ENCODE data around the gene RNF144B. TPM values are rescaled to one million over a fixed set of nuclear protein-coding genes. Genes with fewer than 3 reads are reported as not detected.
"Not testable (repeated sequence)": the region's sequence is repeated elsewhere in the genome, so short reads cannot be mapped to it uniquely, and the experiment has no call there.

Gene RNF144B
- total and polyA plus RNA-seq, 2 experiments from 2014 or later, result 4.2 to 9.0 TPM

DNA sequence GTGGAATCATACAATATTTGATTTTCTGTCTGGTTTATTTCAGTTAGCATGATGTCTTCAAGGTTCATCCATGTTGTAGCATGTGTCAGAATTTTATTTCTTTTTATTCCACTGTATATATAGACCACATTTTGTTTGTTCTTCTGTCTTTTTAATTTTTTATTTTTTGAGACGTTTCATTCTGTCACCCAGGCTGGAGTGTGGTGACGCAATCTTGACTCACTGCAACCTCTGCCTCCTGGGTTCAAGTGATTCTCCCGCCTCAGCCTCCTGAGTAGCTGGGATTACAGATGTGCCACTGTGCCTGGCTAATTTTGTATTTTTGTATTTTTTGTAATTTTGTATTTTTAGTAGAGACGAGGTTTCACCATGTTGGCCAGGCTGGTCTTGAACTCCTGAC, 11.1 kb downstream of the RNF144B start:
- H3K4me2 ChIP-seq; H3F3A ChIP-seq (replicated peaks; ENCODE audit: low read depth); H3K9me2 ChIP-seq (ENCODE audit: insufficient read depth); H4K20me1 ChIP-seq (replicated peaks; ENCODE audit: insufficient read depth); DNase-seq (ENCODE audit: low spot score); H3K27ac Mint-ChIP-seq; H3K36me3 ChIP-seq (ENCODE audit: insufficient read depth); ATAC-seq; H3K4me3 Mint-ChIP-seq; H3K27me3 Mint-ChIP-seq (ENCODE audit: insufficient read depth, low read depth, poor library complexity); H3K36me3 Mint-ChIP-seq (ENCODE audit: low read depth); H3K27me3 ChIP-seq (ENCODE audit: insufficient read depth); H3K4me3 ChIP-seq; H3K9me3 Mint-ChIP-seq; H3K27ac ChIP-seq (ENCODE audit: low read depth); H2AFZ ChIP-seq: not testable (repeated sequence)
- Histone ChIP-seq H3K79me2 (replicated peaks; ENCODE audit: insufficient read depth) (peaks cover 24% of the 10 kb centered on the region), H3K4me1 (ENCODE audit: insufficient read depth) (peaks cover 33% of the 10 kb centered on the region)
- H3K4me1 Mint-ChIP-seq, result peaks cover 39% of the 10 kb centered on the region

DNA sequence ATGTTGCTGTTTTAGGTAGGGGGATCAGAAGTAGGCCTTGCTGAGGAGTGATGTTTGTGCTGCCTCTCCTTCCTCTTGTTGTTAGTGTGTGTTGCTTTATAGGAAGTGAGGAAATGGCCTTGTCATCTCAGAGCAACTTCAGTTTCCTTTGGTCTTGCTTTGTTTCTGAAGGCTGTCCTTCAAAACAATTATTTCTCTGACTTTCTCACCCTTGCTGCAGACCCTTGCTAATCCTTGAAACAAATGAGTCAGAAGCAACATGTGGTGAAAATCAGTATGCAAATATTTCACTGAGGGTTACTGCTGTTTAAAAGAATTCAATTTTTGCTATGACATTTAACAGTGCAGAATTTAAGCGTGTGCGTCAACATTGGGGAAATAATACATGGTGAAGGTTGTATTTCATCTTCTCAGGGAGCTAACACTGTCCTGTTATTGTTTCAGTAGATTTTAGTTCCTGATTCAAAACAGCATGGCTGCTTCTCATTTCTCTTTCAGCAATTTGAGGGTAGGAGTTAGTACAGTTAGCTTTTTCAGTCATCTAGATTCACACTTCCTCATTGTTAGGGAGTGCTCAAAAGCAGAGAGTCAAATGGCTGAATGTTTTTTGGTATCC, 13.8 kb downstream of the RNF144B start:
- ATAC-seq (no peak), DNase-seq (ENCODE audit: low spot score) (no peak)
- Histone ChIP-seq H3F3A (replicated peaks; ENCODE audit: low read depth) (no peaks in the 10 kb centered on the region), H2AFZ (no peak overlapping the region), H3K79me2 (replicated peaks; ENCODE audit: insufficient read depth) (peaks cover 18% of the 10 kb centered on the region), H3K4me3 (no peak overlapping the region), H4K20me1 (replicated peaks; ENCODE audit: insufficient read depth) (no peaks in the 10 kb centered on the region), H3K36me3 (ENCODE audit: insufficient read depth) (no peaks in the 10 kb centered on the region; the same call in 1 of the 2 replicates), H3K9me2 (ENCODE audit: insufficient read depth) (peaks cover 5% of the 10 kb centered on the region; the same call in 1 of the 2 replicates), H3K27me3 (ENCODE audit: insufficient read depth) (no peaks in the 10 kb centered on the region), H3K4me2 (no peak overlapping the region), H3K4me1 (ENCODE audit: insufficient read depth) (peaks cover 16% of the 10 kb centered on the region), H3K27ac (ENCODE audit: low read depth) (no peak overlapping the region)
- Mint-ChIP-seq H3K4me1 (peaks cover 23% of the 10 kb centered on the region), H3K27me3 (ENCODE audit: insufficient read depth, low read depth, poor library complexity) (no peaks in the 10 kb centered on the region), H3K27ac (peak overlapping the region; percentile 69), H3K36me3 (ENCODE audit: low read depth) (peaks cover 6% of the 10 kb centered on the region; the same call in 2 of the 3 replicates), H3K9me3 (no peaks in the 10 kb centered on the region), H3K4me3 (no peak overlapping the region)
- TF ChIP-seq EZH2 (IDR thresholded peaks at IDR 0.05; ENCODE audit: low read depth, unreplicated experiment) (no peak), ZNF331 (CRISPR knock-in tag; IDR thresholded peaks at IDR 0.05; ENCODE audit: low read depth) (no peak), JUNB (IDR thresholded peaks at IDR 0.05; ENCODE audit: unreplicated experiment) (no peak), EZH2phosphoT487 (IDR thresholded peaks at IDR 0.05; ENCODE audit: unreplicated experiment) (no peak), POLR2AphosphoS5 (IDR thresholded peaks at IDR 0.05; ENCODE audit: low read depth) (no peak)
- TF ChIP-seq, protein P1, sequence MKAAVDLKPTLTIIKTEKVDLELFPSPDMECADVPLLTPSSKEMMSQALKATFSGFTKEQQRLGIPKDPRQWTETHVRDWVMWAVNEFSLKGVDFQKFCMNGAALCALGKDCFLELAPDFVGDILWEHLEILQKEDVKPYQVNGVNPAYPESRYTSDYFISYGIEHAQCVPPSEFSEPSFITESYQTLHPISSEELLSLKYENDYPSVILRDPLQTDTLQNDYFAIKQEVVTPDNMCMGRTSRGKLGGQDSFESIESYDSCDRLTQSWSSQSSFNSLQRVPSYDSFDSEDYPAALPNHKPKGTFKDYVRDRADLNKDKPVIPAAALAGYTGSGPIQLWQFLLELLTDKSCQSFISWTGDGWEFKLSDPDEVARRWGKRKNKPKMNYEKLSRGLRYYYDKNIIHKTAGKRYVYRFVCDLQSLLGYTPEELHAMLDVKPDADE (IDR thresholded peaks at IDR 0.05), result no peak
- TF ChIP-seq, protein P2, sequence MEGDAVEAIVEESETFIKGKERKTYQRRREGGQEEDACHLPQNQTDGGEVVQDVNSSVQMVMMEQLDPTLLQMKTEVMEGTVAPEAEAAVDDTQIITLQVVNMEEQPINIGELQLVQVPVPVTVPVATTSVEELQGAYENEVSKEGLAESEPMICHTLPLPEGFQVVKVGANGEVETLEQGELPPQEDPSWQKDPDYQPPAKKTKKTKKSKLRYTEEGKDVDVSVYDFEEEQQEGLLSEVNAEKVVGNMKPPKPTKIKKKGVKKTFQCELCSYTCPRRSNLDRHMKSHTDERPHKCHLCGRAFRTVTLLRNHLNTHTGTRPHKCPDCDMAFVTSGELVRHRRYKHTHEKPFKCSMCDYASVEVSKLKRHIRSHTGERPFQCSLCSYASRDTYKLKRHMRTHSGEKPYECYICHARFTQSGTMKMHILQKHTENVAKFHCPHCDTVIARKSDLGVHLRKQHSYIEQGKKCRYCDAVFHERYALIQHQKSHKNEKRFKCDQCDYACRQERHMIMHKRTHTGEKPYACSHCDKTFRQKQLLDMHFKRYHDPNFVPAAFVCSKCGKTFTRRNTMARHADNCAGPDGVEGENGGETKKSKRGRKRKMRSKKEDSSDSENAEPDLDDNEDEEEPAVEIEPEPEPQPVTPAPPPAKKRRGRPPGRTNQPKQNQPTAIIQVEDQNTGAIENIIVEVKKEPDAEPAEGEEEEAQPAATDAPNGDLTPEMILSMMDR (conservative IDR thresholded peaks at IDR 0.05; ENCODE audit: low read depth in 2 of 2), result no peak
- TF ChIP-seq, protein P3, sequence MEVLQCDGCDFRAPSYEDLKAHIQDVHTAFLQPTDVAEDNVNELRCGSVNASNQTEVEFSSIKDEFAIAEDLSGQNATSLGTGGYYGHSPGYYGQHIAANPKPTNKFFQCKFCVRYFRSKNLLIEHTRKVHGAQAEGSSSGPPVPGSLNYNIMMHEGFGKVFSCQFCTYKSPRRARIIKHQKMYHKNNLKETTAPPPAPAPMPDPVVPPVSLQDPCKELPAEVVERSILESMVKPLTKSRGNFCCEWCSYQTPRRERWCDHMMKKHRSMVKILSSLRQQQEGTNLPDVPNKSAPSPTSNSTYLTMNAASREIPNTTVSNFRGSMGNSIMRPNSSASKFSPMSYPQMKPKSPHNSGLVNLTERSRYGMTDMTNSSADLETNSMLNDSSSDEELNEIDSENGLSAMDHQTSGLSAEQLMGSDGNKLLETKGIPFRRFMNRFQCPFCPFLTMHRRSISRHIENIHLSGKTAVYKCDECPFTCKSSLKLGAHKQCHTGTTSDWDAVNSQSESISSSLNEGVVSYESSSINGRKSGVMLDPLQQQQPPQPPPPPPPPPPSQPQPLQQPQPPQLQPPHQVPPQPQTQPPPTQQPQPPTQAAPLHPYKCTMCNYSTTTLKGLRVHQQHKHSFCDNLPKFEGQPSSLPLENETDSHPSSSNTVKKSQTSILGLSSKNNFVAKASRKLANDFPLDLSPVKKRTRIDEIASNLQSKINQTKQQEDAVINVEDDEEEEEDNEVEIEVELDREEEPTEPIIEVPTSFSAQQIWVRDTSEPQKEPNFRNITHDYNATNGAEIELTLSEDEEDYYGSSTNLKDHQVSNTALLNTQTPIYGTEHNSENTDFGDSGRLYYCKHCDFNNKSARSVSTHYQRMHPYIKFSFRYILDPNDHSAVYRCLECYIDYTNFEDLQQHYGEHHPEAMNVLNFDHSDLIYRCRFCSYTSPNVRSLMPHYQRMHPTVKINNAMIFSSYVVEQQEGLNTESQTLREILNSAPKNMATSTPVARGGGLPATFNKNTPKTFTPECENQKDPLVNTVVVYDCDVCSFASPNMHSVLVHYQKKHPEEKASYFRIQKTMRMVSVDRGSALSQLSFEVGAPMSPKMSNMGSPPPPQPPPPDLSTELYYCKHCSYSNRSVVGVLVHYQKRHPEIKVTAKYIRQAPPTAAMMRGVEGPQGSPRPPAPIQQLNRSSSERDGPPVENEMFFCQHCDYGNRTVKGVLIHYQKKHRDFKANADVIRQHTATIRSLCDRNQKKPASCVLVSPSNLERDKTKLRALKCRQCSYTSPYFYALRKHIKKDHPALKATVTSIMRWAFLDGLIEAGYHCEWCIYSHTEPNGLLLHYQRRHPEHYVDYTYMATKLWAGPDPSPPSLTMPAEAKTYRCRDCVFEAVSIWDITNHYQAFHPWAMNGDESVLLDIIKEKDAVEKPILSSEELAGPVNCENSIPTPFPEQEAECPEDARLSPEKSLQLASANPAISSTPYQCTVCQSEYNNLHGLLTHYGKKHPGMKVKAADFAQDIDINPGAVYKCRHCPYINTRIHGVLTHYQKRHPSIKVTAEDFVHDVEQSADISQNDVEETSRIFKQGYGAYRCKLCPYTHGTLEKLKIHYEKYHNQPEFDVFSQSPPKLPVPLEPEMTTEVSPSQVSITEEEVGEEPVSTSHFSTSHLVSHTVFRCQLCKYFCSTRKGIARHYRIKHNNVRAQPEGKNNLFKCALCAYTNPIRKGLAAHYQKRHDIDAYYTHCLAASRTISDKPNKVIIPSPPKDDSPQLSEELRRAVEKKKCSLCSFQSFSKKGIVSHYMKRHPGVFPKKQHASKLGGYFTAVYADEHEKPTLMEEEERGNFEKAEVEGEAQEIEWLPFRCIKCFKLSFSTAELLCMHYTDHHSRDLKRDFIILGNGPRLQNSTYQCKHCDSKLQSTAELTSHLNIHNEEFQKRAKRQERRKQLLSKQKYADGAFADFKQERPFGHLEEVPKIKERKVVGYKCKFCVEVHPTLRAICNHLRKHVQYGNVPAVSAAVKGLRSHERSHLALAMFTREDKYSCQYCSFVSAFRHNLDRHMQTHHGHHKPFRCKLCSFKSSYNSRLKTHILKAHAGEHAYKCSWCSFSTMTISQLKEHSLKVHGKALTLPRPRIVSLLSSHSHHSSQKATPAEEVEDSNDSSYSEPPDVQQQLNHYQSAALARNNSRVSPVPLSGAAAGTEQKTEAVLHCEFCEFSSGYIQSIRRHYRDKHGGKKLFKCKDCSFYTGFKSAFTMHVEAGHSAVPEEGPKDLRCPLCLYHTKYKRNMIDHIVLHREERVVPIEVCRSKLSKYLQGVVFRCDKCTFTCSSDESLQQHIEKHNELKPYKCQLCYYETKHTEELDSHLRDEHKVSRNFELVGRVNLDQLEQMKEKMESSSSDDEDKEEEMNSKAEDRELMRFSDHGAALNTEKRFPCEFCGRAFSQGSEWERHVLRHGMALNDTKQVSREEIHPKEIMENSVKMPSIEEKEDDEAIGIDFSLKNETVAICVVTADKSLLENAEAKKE (CRISPR knock-in tag; IDR thresholded peaks at IDR 0.05), result no peak
- TF ChIP-seq, protein P4, sequence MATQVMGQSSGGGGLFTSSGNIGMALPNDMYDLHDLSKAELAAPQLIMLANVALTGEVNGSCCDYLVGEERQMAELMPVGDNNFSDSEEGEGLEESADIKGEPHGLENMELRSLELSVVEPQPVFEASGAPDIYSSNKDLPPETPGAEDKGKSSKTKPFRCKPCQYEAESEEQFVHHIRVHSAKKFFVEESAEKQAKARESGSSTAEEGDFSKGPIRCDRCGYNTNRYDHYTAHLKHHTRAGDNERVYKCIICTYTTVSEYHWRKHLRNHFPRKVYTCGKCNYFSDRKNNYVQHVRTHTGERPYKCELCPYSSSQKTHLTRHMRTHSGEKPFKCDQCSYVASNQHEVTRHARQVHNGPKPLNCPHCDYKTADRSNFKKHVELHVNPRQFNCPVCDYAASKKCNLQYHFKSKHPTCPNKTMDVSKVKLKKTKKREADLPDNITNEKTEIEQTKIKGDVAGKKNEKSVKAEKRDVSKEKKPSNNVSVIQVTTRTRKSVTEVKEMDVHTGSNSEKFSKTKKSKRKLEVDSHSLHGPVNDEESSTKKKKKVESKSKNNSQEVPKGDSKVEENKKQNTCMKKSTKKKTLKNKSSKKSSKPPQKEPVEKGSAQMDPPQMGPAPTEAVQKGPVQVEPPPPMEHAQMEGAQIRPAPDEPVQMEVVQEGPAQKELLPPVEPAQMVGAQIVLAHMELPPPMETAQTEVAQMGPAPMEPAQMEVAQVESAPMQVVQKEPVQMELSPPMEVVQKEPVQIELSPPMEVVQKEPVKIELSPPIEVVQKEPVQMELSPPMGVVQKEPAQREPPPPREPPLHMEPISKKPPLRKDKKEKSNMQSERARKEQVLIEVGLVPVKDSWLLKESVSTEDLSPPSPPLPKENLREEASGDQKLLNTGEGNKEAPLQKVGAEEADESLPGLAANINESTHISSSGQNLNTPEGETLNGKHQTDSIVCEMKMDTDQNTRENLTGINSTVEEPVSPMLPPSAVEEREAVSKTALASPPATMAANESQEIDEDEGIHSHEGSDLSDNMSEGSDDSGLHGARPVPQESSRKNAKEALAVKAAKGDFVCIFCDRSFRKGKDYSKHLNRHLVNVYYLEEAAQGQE (IDR thresholded peaks at IDR 0.05; ENCODE audit: unreplicated experiment), result no peak
